Transverse colon (tissue), 4 donors: ENCODE measurements around the gene MRPL11. TPM values are rescaled to one million over a fixed set of nuclear protein-coding genes. Genes with fewer than 3 reads are reported as not detected.

Experiments used
- DNase-seq: peaks from one replicate; pipeline ENCODE4 v3.0.0-alpha.2; 2019
- H3K27ac ChIP-seq, 4 donors: fragments of 200-600 bp; sonication (generic); 2 replicates each; pipeline ENCODE4 v1.5.1; 2016 to 2018; ENCODE audit warnings: inconsistent platforms in 4 of 4
- H3K27me3 ChIP-seq: fragments of 200-600 bp; sonication (generic); 2 replicates; pipeline ENCODE4 v1.5.1; 2017; ENCODE audit warnings: inconsistent platforms
- H3K36me3 ChIP-seq, 4 donors: fragments of 200-600 bp; sonication (generic); 2 replicates each; pipeline ENCODE4 v1.5.1; 2017 to 2019; ENCODE audit warnings: inconsistent platforms in 4 of 4
- H3K4me1 ChIP-seq, 4 donors: fragments of 200-600 bp; sonication (generic); 2 replicates each; pipeline ENCODE4 v1.5.1; 2017 to 2020; ENCODE audit warnings: inconsistent platforms in 4 of 4
- H3K4me3 ChIP-seq, 4 donors: fragments of 200-600 bp; sonication (generic); 1 replicate in 1 of 4; 2 replicates in 3 of 4; pipeline versions ENCODE4 v1.5.1 to v1.6.1; 2017 to 2019; ENCODE audit warnings: inconsistent platforms in 4 of 4
- H3K9me3 ChIP-seq, 2 donors: fragments of 200-600 bp; sonication (generic); 2 replicates each; pipeline ENCODE4 v1.5.1; 2017 to 2019; ENCODE audit warnings: inconsistent platforms in 2 of 2
- CTCF ChIP-seq, 5 experiments: fragments of 200-600 bp in 3 of 5; fragments of 450-650 bp in 2 of 5; sonication (generic) in 3 of 5; IDR thresholded peaks; 1 replicate in 2 of 5; 2 replicates in 3 of 5; pipeline ENCODE4 v1.5.1; 2016 to 2017; ENCODE audit warnings: antibody characterized with exemption in 5 of 5, inconsistent platforms in 3 of 5, mild to moderate bottlenecking in 2 of 5, moderate library complexity in 1 of 5
- EP300 ChIP-seq: sonication (generic); formaldehyde crosslinking; IDR thresholded peaks from one replicate; pipeline ENCODE4 v1.6.1; 2017; ENCODE audit warnings: antibody characterized with exemption, low read depth
- POLR2A ChIP-seq: fragments of 450-650 bp; IDR thresholded peaks from one replicate; pipeline ENCODE4 v1.6.1; 2016; ENCODE audit warnings: antibody characterized with exemption, mild to moderate bottlenecking, moderate library complexity
- POLR2AphosphoS5 ChIP-seq, 3 donors: sonication (generic); formaldehyde crosslinking; IDR thresholded peaks; one replicate each; pipeline ENCODE4 v1.6.1; 2016; ENCODE audit warnings: antibody characterized with exemption in 3 of 3
- WGBS, 2 donors: methylation state at CpG; one replicate each; pipeline ENCODE4 v1.1.5; 2018; ENCODE audit warnings: low coverage in 1 of 2; 5-methylcytosine and 5-hydroxymethylcytosine counted together
- in situ Hi-C, 4 donors: fragments of 200-750 bp; cut with MboI; loops; one replicate each; pipeline versions ENCODE4 v1.15.0 to v1.15.1; 2017; ENCODE audit warnings: low sequenced_read_pairs in 3 of 4, low pct_ligation_motif_present in 1 of 4, low pct_unique_long_range_greater_than_20kb in 1 of 4
- intact Hi-C: fragments of 100-400 bp; cut with DNase I; formaldehyde crosslinking; loops from one replicate; pipeline ENCODE4 v1.15.1; 2023; ENCODE audit warnings: low total_unique reads
- total RNA-seq, 4 donors: library from RNA; depleted of rRNA; stranded (reverse); fragments of >200 nt; gene quantifications; one replicate each; pipeline ENCODE4 v1.1.0, GENCODE V29; 2016

MRPL11 gene
- total RNA-seq, 4 donors from 2014 or later = 39.6 to 127 (median 43.5) TPM

- no peak for DNase-seq
- intact Hi-C loops = no loop called here
- Histone ChIP-seq H3K9me3 (no peaks in the 10 kb centered on the region), H3K4me1 (no peaks in the 10 kb centered on the region), H3K4me3 (no peak overlapping the region), H3K36me3 (no peaks in the 10 kb centered on the region), H3K27ac (no peak overlapping the region), H3K27me3 (no peaks in the 10 kb centered on the region)
- TF ChIP-seq POLR2A = no peak
- WGBS, 2 donors = 36 to 43% methylated on average over 3 to 6 of the region's 6 CpGs
- in situ Hi-C loops = no loop called here
Observed at GRCh38 chr11:66454247-66454646, 15.6 kb upstream of the MRPL11 start.

GRCh38 chr11:66451663-66452062, 13.0 kb upstream of the MRPL11 start:
- 85 to 86% methylated on average over 3 to 4 of the region's 4 CpGs for whole genome bisulfite sequencing, 2 donors
- Histone ChIP-seq H3K4me3 (no peak overlapping the region), H3K4me1 (no peaks in the 10 kb centered on the region), H3K27ac (no peak overlapping the region), H3K27me3 (no peaks in the 10 kb centered on the region), H3K36me3 (no peaks in the 10 kb centered on the region), H3K9me3 (no peaks in the 10 kb centered on the region)
- DNase-seq = no peak
- in situ Hi-C loops = no loop called here
- TF ChIP-seq CTCF (IDR thresholded peaks at IDR 0.05) = no peak
- no peak for TF ChIP-seq POLR2A
- no peak for TF ChIP-seq EP300
- no peak for TF ChIP-seq POLR2AphosphoS5 (IDR thresholded peaks at IDR 0.05)
- intact Hi-C loops = no loop called here

- no peak for DNase-seq
- TF ChIP-seq POLR2AphosphoS5 (IDR thresholded peaks at IDR 0.05) = no peak
- TF ChIP-seq POLR2A = no peak
- TF ChIP-seq EP300 = no peak
- TF ChIP-seq CTCF (IDR thresholded peaks at IDR 0.05) = no peak
- H3K27me3 ChIP-seq = no peaks in the 10 kb centered on the region
- H3K4me3 ChIP-seq = no peak overlapping the region
- WGBS, 2 donors = 61 to 69% methylated on average over 4 of the region's 4 CpGs
- H3K36me3 ChIP-seq = no peaks in the 10 kb centered on the region
- no peak overlapping the region for H3K27ac ChIP-seq
- in situ Hi-C loops = no loop called here
- intact Hi-C loops = no loop called here
- no peaks in the 10 kb centered on the region for H3K4me1 ChIP-seq
- no peaks in the 10 kb centered on the region for H3K9me3 ChIP-seq
Observed at GRCh38 chr11:66450560-66450959, 11.9 kb upstream of the MRPL11 start.

GRCh38 chr11:66448523-66448922, 9.9 kb upstream of the MRPL11 start:
- Histone ChIP-seq H3K9me3 (peaks cover 0 to 1% of the 10 kb centered on the region in 2 donors), H3K4me3 (no peak overlapping the region), H3K27me3 (no peaks in the 10 kb centered on the region), H3K36me3 (no peaks in the 10 kb centered on the region), H3K4me1 (no peaks in the 10 kb centered on the region), H3K27ac (no peak overlapping the region)
- in situ Hi-C loops (no loop called here), intact Hi-C loops (no loop called here)
- DNase-seq = no peak
- TF ChIP-seq POLR2AphosphoS5 (IDR thresholded peaks at IDR 0.05) (no peak), CTCF (IDR thresholded peaks at IDR 0.05) (no peak), POLR2A (no peak), EP300 (no peak)
- 81 to 90% methylated on average over 2 to 4 of the region's 4 CpGs for WGBS, 2 donors

GRCh38 chr11:66447012-66447411, 8.4 kb upstream of the MRPL11 start:
- Histone ChIP-seq H3K36me3 (no peaks in the 10 kb centered on the region), H3K4me1 (no peaks in the 10 kb centered on the region), H3K27me3 (no peaks in the 10 kb centered on the region), H3K9me3 (peaks cover 0 to 4% of the 10 kb centered on the region in 2 donors), H3K27ac (no peak overlapping the region), H3K4me3 (no peak overlapping the region)
- intact Hi-C loops (no loop called here), in situ Hi-C loops (no loop called here)
- DNase-seq = no peak
- TF ChIP-seq CTCF (IDR thresholded peaks at IDR 0.05) (no peak), POLR2A (no peak), POLR2AphosphoS5 (IDR thresholded peaks at IDR 0.05) (no peak), EP300 (no peak)
